K562 (cell line): Measurements from ENCODE around the gene CTSD. TPM values are rescaled to one million over a fixed set of nuclear protein-coding genes. Genes with fewer than 3 reads are reported as not detected.

Experiments used
- CREBBP ChIP-seq: IDR thresholded peaks from one replicate; pipeline ENCODE4 v1.6.1; 2012; ENCODE audit warnings: low read depth, mild to moderate bottlenecking, control low read depth, inconsistent platforms, low read length
- FOXJ2 ChIP-seq: fragments of 200-800 bp; sonication (Bioruptor generic); IDR thresholded peaks from 2 replicates; pipeline ENCODE4 v1.6.1; 2016; ENCODE audit warnings: missing genetic modification characterization, missing compliant biosample characterization
- GABPB2 ChIP-seq: fragments of 250-450 bp; sonication (Bioruptor Pico); conservative IDR thresholded peaks from 2 replicates; pipeline ENCODE4 v1.5.1; 2021; ENCODE audit warnings: mild to moderate bottlenecking
- HDAC3 ChIP-seq: fragments of 450-650 bp; IDR thresholded peaks from 2 replicates; pipeline ENCODE4 v1.6.1; 2018; ENCODE audit warnings: borderline replicate concordance, mild to moderate bottlenecking, moderate library complexity; ENCODE audit not compliant: partially characterized antibody
- KLF1 ChIP-seq: fragments of 450-650 bp; IDR thresholded peaks from 2 replicates; pipeline ENCODE4 v1.6.1; 2016; ENCODE audit warnings: missing genetic modification characterization, missing compliant biosample characterization
- LEF1 ChIP-seq: fragments of 450-650 bp; IDR thresholded peaks from 2 replicates; pipeline ENCODE4 v1.6.1; 2016; ENCODE audit warnings: mild to moderate bottlenecking
- NFIX ChIP-seq: fragments of 250-450 bp; sonication (Bioruptor Pico); IDR thresholded peaks from 2 replicates; pipeline ENCODE4 v1.4.0; 2020; ENCODE audit warnings: low read depth, mild to moderate bottlenecking, moderate library complexity
- POLR3A ChIP-seq: IDR thresholded peaks from 2 replicates; pipeline ENCODE4 v1.6.1; 2011; ENCODE audit warnings: borderline replicate concordance, mild to moderate bottlenecking, moderate library complexity; ENCODE audit not compliant: insufficient read length, insufficient read depth; ENCODE audit errors: extremely low read depth
- RFX5 ChIP-seq: IDR thresholded peaks from 2 replicates; pipeline ENCODE4 v1.6.1; 2011; ENCODE audit warnings: low read depth, mild to moderate bottlenecking, improper control_type of control experiment, low read length
- SP1 ChIP-seq: sonication (generic); formaldehyde crosslinking; IDR thresholded peaks from 2 replicates; pipeline ENCODE4 v1.8.1; 2022; ENCODE audit warnings: mild to moderate bottlenecking, missing genetic modification reagents
- TAF9B ChIP-seq: fragments of 450-650 bp; IDR thresholded peaks from 2 replicates; pipeline ENCODE4 v1.6.1; 2018; ENCODE audit warnings: mild to moderate bottlenecking; ENCODE audit not compliant: partially characterized antibody
- YBX1 ChIP-seq: fragments of 450-650 bp; IDR thresholded peaks from 2 replicates; pipeline ENCODE4 v1.7.1; 2016; ENCODE audit warnings: mild to moderate bottlenecking
- ZBTB1 ChIP-seq: sonication (generic); formaldehyde crosslinking; IDR thresholded peaks from 2 replicates; pipeline ENCODE4 v1.8.1; 2023; ENCODE audit warnings: missing genetic modification reagents, low read depth, mild to moderate bottlenecking, borderline replicate concordance
- ZNF197 ChIP-seq: fragments of 200-800 bp; sonication (Bioruptor generic); IDR thresholded peaks from 2 replicates; pipeline ENCODE4 v1.6.1; 2016; ENCODE audit warnings: low read depth, missing genetic modification characterization, missing compliant biosample characterization
- ZNF408 ChIP-seq: fragments of 250-450 bp; sonication (Bioruptor Pico); IDR thresholded peaks from 2 replicates; pipeline ENCODE4 v1.4.0; 2020; ENCODE audit warnings: low read depth, mild to moderate bottlenecking, moderate library complexity
- ZNF41 ChIP-seq: fragments of 250-450 bp; sonication (Bioruptor Pico); conservative IDR thresholded peaks from 2 replicates; pipeline ENCODE4 v1.4.0; 2020; ENCODE audit warnings: mild to moderate bottlenecking
- ZNF785 ChIP-seq: fragments of 250-450 bp; sonication (Bioruptor Pico); IDR thresholded peaks from 2 replicates; pipeline ENCODE4 v1.4.0; 2020; ENCODE audit warnings: mild to moderate bottlenecking
- polyA plus RNA-seq, 8 experiments: library from polyadenylated mRNA; depleted of rRNA in 4 of 8; stranded (reverse) in 5 of 8; unstranded in 3 of 8; fragments of >200 nt; fragmentation: Nextera tagmentation in 2 of 8; fragmentation: Illumina TruSeq in 1 of 8; extraction: Ambion mirVana in 2 of 8; extraction: Trizol in 1 of 8; gene quantifications; 2 replicates each; pipeline versions ENCODE4 v1.2.1 to v1.2.3, GENCODE V29; 2011 to 2014; ENCODE audit warnings: inconsistent platforms in 1 of 8, missing spikeins in 1 of 8
- total RNA-seq, 7 experiments: library from RNA; depleted of rRNA in 6 of 7; stranded (reverse); fragments of >200 nt in 6 of 7; fragmentation: Illumina TruSeq in 2 of 7; extraction: Trizol in 2 of 7; gene quantifications; 2 replicates each; pipeline versions ENCODE4 v1.2.1 to v1.2.3, GENCODE V29; 2011 to 2021; ENCODE audit warnings: low replicate concordance in 1 of 7
- TF ChIP-seq, protein P1 (sequence below): fragments of 250-450 bp; sonication (Bioruptor Pico); IDR thresholded peaks from 2 replicates; pipeline ENCODE4 v1.5.0; 2020; ENCODE audit warnings: mild to moderate bottlenecking
- TF ChIP-seq, protein P2 (sequence below): fragments of 250-450 bp; sonication (Bioruptor Pico); IDR thresholded peaks from 2 replicates; pipeline ENCODE4 v1.4.0; 2020; ENCODE audit warnings: mild to moderate bottlenecking
- TF ChIP-seq, protein P3 (sequence below): IDR thresholded peaks from 2 replicates; pipeline ENCODE4 v1.6.1; 2011; ENCODE audit not compliant: insufficient read length; ENCODE audit errors: extremely low read depth
- TF ChIP-seq, protein P4 (sequence below): fragments of 450-650 bp; IDR thresholded peaks from 2 replicates; pipeline ENCODE4 v1.7.0; 2016; ENCODE audit warnings: borderline replicate concordance

Gene CTSD
- total and polyA plus RNA-seq, 9 of the 15 experiments (the other 6 are each of a cell fraction or from before 2014, with no cell fraction given) = 1.0 to 112 (median 40.9) TPM

DNA sequence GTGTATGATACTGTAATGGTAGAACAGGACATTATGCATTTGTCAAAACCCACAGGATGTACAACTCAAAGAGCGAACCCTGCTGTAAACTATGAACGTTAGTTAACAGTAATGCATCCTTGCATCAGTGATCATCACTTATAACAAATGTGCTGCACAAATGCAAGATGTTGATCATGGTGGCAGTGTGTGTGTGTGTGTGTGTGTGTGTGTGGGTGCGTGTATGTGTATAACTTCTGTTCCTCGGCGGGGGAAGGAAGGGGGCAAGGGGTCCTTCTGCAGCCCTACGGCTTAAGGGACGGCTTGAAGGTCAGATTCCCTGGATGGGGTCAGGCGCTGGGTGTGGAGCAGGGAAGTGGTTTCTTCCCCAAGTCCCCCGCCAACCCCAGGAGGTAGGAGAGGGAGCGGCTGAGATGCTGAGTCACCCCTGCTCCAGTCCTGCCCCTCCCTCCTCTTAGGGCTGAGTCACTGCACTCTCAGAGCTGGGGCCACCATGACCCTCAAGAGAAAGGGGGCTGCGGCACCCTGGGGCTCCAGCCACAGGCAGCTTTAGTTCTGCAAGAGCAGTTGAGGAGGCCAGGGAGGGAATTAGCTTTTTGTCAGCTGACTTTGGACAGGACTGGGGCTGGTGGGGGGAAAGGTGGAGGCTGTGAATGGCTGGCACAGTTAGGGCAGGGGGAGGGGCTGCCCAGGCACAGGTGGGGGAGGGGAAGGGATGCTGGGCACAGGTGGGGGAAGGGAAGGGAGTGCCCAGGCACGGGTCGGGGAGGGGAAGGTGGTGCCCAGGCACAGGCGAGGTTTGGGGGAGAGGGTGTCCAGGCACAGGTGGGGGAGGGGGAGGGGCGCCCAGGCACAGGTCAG lies 8.8 kb upstream of the CTSD start (continued):
- TF ChIP-seq, protein P1, sequence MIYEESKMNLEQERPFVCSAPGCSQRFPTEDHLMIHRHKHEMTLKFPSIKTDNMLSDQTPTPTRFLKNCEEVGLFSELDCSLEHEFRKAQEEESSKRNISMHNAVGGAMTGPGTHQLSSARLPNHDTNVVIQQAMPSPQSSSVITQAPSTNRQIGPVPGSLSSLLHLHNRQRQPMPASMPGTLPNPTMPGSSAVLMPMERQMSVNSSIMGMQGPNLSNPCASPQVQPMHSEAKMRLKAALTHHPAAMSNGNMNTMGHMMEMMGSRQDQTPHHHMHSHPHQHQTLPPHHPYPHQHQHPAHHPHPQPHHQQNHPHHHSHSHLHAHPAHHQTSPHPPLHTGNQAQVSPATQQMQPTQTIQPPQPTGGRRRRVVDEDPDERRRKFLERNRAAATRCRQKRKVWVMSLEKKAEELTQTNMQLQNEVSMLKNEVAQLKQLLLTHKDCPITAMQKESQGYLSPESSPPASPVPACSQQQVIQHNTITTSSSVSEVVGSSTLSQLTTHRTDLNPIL (CRISPR knock-in tag) = no peak
- TF ChIP-seq ZBTB1 (CRISPR knock-in tag) = no peak
- TF ChIP-seq, protein P2, sequence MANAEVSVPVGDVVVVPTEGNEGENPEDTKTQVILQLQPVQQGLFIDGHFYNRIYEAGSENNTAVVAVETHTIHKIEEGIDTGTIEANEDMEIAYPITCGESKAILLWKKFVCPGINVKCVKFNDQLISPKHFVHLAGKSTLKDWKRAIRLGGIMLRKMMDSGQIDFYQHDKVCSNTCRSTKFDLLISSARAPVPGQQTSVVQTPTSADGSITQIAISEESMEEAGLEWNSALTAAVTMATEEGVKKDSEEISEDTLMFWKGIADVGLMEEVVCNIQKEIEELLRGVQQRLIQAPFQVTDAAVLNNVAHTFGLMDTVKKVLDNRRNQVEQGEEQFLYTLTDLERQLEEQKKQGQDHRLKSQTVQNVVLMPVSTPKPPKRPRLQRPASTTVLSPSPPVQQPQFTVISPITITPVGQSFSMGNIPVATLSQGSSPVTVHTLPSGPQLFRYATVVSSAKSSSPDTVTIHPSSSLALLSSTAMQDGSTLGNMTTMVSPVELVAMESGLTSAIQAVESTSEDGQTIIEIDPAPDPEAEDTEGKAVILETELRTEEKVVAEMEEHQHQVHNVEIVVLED (CRISPR knock-in tag) = no peak
- TF ChIP-seq NFIX (CRISPR knock-in tag) = no peak
- no peak for TF ChIP-seq ZNF41 (CRISPR knock-in tag)
- TF ChIP-seq TAF9B = no peak
- TF ChIP-seq, protein P3, sequence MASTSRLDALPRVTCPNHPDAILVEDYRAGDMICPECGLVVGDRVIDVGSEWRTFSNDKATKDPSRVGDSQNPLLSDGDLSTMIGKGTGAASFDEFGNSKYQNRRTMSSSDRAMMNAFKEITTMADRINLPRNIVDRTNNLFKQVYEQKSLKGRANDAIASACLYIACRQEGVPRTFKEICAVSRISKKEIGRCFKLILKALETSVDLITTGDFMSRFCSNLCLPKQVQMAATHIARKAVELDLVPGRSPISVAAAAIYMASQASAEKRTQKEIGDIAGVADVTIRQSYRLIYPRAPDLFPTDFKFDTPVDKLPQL = no peak
- no peak for TF ChIP-seq ZNF785
- TF ChIP-seq ZNF408 = no peak
- 0 out of 2 replicates have a peak, but pooled peaks have one; percentile 45 for TF ChIP-seq SP1 (CRISPR knock-in tag)
- no peak for TF ChIP-seq YBX1
- no peak for TF ChIP-seq POLR3A
- TF ChIP-seq, protein P4, sequence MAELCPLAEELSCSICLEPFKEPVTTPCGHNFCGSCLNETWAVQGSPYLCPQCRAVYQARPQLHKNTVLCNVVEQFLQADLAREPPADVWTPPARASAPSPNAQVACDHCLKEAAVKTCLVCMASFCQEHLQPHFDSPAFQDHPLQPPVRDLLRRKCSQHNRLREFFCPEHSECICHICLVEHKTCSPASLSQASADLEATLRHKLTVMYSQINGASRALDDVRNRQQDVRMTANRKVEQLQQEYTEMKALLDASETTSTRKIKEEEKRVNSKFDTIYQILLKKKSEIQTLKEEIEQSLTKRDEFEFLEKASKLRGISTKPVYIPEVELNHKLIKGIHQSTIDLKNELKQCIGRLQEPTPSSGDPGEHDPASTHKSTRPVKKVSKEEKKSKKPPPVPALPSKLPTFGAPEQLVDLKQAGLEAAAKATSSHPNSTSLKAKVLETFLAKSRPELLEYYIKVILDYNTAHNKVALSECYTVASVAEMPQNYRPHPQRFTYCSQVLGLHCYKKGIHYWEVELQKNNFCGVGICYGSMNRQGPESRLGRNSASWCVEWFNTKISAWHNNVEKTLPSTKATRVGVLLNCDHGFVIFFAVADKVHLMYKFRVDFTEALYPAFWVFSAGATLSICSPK = no peak; the same call in 1 of the 2 replicates
- TF ChIP-seq HDAC3 = no peak
- peak; percentile 60; the same call in 1 of the 2 replicates for TF ChIP-seq LEF1
- TF ChIP-seq FOXJ2 = 0 out of 2 replicates have a peak, but pooled peaks have one; percentile 57
- TF ChIP-seq CREBBP = no peak
- TF ChIP-seq GABPB2 (CRISPR knock-in tag) = no peak
- TF ChIP-seq KLF1 (tag) = no peak
- no peak for TF ChIP-seq RFX5
- no peak for TF ChIP-seq ZNF197 (CRISPR knock-in tag)
